Sciatic nerve (tissue), 2 donors: ENCODE data around the gene CT83. TPM values are rescaled to one million over a fixed set of nuclear protein-coding genes. Genes with fewer than 3 reads are reported as not detected.

Source experiments
- ATAC-seq: fragments of 200-7000 bp; cut with Tn5 transposase; one replicate; pipeline ENCODE4 v1.9.1; 2020; ENCODE audit warnings: mild to moderate bottlenecking, moderate library complexity
- DNase-seq: peaks from one replicate; pipeline ENCODE4 v3.0.0-alpha.2; 2020; ENCODE audit warnings: low spot score
- intact Hi-C: fragments of 100-400 bp; cut with DNase I; formaldehyde crosslinking; loops from one replicate; pipeline ENCODE4 v1.14.2; 2022
- total RNA-seq: library from RNA; stranded (reverse); fragmentation: NEBNext Ultra II Directional; extraction: Animal tissue kit (Norgen Biotek cat#: 25700); gene quantifications from one replicate; pipeline ENCODE4 v1.2.1, GENCODE V29; 2021
- donor health status: DM: no; HTN: no; CAD: no.
- donor health status: DM: no; HTN: no; CAD: no.

Gene CT83, protein sequence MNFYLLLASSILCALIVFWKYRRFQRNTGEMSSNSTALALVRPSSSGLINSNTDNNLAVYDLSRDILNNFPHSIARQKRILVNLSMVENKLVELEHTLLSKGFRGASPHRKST
- total RNA-seq = not detected

DNA sequence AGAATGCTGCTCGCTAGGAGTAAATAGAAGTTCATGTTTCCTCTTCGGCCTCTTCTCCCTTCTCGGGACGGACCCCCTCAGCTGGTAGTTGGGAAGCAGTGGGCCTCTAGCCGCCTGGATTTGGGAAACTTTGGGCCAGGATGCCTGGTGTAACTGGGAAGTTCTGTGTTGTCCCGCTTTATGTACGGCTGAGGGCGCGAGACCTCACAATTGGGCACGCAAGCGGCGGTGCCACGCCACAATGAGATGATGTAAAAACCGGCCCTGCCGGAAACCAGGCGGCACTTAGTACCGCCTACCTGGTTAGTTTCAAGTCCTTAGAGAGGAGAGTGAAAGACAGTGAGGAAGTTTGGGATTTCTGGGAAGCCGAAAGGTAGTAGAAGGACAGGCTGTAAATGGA is at the start of gene CT83:
Gene CT83 (minus strand): TSS at position 155 of the 400 bp plus-strand sequence. CDS start 120 bp downstream, at position 35.
- ATAC-seq = no peak
- no peak for DNase-seq
- intact Hi-C loops = loop anchor here (5.0 kb wide), 1 partner anchor 1284 kb away; no protein-coding TSS in a partner anchor

DNA sequence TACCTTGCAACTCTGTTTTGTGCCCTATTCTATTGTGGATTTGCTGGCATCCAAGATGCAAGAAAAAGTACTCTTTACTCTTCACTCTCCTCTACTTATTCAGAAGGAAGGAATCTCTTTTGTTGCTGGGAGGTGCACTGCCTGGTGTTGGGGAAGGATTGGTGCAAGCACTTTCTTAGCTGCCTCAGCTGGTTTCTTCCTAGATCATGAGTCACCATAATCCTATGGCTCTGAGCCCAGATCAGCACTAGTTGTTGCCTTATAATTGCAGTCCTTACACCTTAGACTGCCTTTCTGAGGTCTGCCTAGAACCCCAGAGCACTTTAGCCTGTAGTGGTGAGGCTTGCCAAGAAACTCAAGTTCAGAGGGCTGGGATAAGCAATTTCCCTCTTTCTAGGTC is 37.0 kb upstream of the CT83 start:
- intact Hi-C loops = no loop called here
- DNase-seq = no peak
- no peak for ATAC-seq

DNA sequence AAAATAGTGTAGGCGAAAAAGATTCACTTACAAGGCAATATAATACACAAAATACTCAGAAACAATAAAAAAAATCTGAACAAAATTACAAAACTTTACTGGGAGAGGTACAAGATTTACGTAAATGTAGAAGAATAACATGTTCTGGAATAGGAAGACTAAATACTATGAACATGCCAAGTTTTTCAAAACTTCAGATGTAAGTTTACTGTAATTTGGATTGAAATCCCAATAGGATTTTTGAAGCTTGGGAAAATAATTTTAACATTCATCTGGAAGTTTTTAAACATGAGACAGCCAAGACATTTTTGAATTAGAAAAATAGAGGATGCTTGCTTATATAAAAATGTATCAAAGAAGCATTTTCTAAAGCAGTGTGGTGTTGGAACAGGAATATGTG is 30.5 kb upstream of the CT83 start:
- ATAC-seq = no peak
- no peak for DNase-seq
- intact Hi-C loops = no loop called here

DNA sequence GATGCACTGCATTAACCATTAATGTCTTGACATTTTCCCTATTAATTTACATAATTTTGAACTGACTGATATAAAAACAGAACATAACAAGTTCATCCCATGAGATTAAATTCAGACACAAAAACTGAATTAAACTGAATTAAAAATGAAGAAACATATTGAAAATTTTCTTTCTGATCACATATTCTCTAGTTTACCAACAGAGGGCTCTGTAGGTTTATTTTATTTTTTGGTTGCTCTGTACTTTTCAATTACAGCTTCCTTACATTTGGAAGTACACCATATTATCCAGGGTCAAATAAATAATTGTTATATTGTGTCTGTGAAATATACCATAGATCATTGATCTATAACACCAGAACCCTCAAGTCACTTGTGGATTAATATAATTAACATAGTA is 27.3 kb upstream of the CT83 start:
- intact Hi-C loops = no loop called here
- DNase-seq (no peak), ATAC-seq (no peak)

DNA sequence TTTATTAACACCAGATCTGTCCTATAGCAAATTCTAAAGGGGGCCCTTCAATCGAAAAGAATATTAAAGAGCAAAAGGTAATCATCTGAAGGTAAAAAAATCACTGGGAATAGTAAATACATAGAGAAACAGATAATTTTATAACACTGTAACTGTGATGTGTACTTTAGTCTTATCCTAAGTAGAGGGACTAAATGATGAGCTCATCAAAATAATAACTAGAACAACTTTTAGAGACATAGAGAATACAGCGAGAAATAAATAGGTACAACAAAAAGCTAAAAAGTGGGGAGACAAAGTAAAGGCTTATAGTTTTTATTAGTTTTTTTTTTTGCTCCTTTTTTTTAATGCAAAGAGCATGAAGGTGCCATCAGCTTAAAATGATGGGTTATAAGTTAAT is 17.3 kb upstream of the CT83 start:
- ATAC-seq = no peak
- DNase-seq = no peak
- intact Hi-C loops = no loop called here

DNA sequence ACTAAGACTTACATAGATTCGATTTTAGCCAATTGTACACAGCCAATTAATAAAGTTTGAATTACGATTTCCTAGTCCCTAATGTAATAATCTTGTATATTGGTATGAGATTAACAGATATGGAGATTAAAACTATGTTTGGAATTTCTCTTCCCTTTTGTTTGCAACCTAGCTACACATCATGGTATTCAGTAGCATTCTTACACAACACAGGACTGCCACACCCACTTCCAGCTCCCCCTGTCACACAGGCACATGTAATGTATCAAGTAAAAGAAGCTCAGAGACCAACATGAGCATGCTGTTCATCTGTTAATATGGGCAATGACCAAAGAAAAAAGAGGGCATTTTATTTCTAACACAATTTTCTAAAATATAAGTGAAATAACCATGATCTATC is 13.6 kb downstream of the CT83 start:
- intact Hi-C loops = no loop called here
- no peak for DNase-seq
- no peak for ATAC-seq

DNA sequence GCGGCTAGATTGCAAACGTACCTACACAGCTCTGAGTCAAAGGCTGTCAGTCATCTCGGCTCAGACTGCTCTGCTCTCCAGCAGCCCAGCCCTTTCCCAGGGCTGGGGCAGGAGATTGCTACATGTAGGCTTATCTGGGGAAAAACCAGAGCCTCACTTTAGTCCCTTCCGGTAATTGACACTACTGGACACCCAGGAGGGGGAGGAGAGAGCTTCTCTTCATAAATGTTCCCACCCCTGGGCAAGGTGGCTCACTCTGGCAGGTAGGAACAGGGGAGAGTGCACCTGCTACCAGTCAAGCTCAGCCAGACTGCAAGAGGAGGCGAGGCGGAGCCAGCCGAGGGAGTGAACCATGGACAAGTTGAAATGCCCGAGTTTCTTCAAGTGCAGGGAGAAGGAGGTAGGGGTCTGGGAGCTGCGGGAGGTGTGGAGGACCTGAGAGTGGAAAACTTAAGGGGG is 26.4 kb downstream of the CT83 start, which contains the start of gene SLC6A14:
Gene SLC6A14 (plus strand): TSS at position 249 of the 459 bp plus-strand sequence. CDS start 104 bp downstream, at position 353.
- DNase-seq (no peak), ATAC-seq (no peak)
- intact Hi-C loops = no loop called here

DNA sequence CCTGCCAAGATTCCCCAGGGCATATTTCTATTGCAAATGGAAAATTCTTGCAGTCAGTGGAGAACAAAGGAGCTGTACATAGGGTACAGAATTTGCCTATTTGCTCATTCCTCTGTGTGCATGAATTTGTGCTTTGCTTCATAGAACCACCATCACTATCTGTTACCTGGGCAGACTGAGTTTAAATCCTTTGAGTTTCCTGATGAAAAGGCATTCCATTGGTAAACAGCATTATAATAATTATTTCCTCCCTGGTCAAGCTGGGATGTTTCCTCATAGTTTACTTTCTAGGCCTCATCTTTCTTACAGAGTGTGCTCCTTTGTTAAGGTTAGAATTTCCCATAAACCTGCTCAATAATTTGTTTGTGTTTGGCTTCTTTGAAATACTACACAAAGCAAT is 27.2 kb downstream of the CT83 start:
- ATAC-seq (no peak), DNase-seq (no peak)
- intact Hi-C loops = no loop called here

DNA sequence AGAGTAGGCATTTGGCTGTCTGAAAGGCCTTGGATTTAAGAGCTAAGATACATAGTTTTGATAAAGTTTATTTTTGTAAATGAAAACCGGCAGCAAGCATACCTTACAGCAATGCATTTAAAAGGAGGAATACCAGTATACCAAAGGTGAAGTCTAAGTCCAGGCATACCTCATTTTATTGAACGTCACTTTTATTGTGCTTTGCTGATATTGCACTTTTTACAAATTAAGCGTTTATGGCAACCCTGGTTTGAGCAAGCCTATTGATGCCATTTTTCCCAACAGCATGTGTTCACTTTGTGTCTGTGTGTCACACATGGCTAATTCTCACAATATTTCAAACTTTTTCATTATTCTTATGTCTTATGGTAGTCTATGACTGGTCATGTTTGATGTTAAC is 34.8 kb downstream of the CT83 start:
- no peak for ATAC-seq
- intact Hi-C loops = no loop called here

DNA sequence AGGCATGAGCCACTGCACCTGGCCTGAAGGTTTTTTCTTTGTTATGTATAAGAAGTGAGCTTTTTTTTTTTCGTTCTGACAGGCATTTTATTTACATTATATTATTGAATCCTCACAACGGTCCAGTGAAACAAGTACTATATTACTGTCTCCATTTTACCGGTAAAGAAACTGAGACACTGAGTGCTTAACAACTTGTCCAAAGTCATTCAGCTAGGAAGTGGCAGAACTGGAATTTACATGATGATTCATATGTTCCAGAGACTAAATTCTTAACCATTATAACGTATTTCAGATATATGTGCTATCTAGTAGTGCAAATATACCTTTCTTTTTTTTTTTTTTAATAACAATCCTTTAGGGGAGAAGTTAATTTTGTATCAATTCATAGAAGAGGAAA is 44.8 kb downstream of the CT83 start:
- intact Hi-C loops = no loop called here
- DNase-seq (no peak), ATAC-seq (no peak)

More for the DNA sequence above, 34.8 kb downstream of the CT83 start:
- DNase-seq = no peak

DNA sequence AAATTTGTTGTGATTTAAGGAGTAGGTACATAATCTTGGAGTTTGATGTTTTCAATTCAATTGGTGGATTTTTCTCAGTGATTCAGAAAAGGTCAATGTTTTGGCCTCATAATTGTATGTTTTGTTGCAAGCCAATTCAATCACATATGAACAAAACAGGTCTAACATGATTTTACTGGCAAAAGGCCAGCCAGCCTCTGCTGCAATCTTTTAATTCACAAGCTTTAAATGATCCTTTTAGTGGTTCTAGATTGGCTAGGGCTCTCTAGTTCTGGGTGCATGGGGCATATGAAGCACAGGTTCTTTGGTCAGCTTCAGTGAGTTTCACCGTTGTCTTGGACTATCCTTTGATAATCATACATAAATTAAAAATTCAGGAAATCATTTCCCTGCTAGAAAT is 45.6 kb downstream of the CT83 start:
- no peak for DNase-seq
- ATAC-seq = no peak
- intact Hi-C loops = no loop called here

DNA sequence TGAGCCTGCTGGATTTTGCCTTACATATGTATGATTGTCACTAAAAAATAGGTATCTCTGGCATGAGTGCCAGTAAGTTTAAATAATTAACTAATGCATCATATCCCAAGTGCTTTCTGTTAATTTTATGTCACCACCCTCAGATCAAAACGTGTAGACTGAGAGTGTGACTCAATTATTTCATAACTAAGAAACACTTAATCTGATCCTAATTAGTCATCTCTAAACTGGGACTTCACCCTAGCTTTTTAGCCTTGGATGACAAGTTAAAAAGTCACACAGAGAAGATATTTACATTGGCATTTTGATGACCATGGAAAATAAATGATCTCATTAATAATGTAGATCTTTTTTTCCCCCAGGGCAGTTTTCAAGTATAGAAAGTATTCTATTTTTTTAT is 49.5 kb downstream of the CT83 start:
- DNase-seq (no peak), ATAC-seq (no peak)
- intact Hi-C loops = no loop called here

Other genes with a start within 250 kb of the CT83 start
- 0.18 TPM for gene SLC6A14, start 26.4 kb downstream of the CT83 start, total RNA-seq